ENCODE data around the gene ZNF592. TPM values are rescaled to one million over a fixed set of nuclear protein-coding genes. Genes with fewer than 3 reads are reported as not detected.

The ZNF592 gene
- total RNA-seq, 4 donors from 2014 or later, result 4.7 to 48.2 (median 11.7) TPM

DNA sequence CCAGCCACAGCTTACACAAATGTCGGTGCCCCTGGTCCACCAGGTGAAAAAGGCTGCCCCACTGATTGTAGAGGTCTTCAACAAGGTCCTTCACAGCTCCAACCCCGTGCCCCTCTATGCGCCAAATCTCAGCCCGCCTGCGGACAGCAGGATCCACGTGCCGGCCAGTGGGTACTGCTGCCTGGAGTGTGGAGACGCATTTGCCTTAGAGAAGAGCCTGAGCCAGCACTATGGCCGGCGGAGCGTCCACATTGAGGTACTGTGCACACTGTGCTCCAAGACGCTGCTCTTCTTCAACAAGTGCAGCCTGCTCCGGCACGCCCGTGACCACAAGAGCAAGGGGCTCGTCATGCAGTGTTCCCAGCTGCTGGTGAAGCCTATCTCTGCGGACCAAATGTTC is 35.9 kb downstream of the ZNF592 start:
- no peak overlapping the region for H3K4me3 ChIP-seq
- intact Hi-C loops (cut with DNase I; ENCODE audit: low total_unique reads), result no loop called here
- no peaks in the 10 kb centered on the region for H3K36me3 ChIP-seq
- no peak for DNase-seq
- H3K27ac ChIP-seq, result no peak overlapping the region
- H3K9me3 ChIP-seq, result no peaks in the 10 kb centered on the region
- H3K27me3 ChIP-seq, result no peaks in the 10 kb centered on the region
- H3K4me1 ChIP-seq, result peaks cover 3 to 10% of the 10 kb centered on the region in 2 donors
- no peak for TF ChIP-seq POLR2A (IDR thresholded peaks at IDR 0.05)
- TF ChIP-seq, protein P1, sequence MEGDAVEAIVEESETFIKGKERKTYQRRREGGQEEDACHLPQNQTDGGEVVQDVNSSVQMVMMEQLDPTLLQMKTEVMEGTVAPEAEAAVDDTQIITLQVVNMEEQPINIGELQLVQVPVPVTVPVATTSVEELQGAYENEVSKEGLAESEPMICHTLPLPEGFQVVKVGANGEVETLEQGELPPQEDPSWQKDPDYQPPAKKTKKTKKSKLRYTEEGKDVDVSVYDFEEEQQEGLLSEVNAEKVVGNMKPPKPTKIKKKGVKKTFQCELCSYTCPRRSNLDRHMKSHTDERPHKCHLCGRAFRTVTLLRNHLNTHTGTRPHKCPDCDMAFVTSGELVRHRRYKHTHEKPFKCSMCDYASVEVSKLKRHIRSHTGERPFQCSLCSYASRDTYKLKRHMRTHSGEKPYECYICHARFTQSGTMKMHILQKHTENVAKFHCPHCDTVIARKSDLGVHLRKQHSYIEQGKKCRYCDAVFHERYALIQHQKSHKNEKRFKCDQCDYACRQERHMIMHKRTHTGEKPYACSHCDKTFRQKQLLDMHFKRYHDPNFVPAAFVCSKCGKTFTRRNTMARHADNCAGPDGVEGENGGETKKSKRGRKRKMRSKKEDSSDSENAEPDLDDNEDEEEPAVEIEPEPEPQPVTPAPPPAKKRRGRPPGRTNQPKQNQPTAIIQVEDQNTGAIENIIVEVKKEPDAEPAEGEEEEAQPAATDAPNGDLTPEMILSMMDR (IDR thresholded peaks at IDR 0.05), result no peak

DNA sequence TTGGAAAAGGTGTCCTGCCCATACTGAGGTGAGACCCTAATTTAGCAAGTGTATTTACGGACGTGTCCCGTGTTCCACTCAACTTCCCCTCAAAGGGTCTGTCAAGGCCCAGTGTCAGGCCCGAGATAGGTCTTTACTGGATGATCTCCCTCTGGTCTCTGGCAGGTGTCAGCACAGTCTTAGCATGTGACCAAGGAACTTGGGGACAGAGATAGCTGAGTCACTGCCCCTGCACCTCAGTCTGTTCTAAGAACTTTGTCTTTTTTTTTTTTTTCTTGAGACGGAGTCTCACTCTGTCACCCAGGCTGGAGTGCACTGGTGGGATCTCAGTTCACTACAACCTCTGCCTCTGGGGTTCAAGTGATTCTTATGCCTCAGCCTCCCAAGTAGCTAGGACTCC is 36.7 kb downstream of the ZNF592 start:
- intact Hi-C loops (cut with DNase I; ENCODE audit: low total_unique reads), result no loop called here
- H3K9me3 ChIP-seq, result no peaks in the 10 kb centered on the region
- no peaks in the 10 kb centered on the region for H3K36me3 ChIP-seq
- no peak overlapping the region for H3K27ac ChIP-seq
- DNase-seq, result no peak
- no peak for TF ChIP-seq POLR2A (IDR thresholded peaks at IDR 0.05)
- TF ChIP-seq, protein P1 (IDR thresholded peaks at IDR 0.05), result no peak
- H3K4me1 ChIP-seq, result peaks cover 3 to 10% of the 10 kb centered on the region in 2 donors
- H3K27me3 ChIP-seq, result no peaks in the 10 kb centered on the region
- H3K4me3 ChIP-seq, result no peak overlapping the region

DNA sequence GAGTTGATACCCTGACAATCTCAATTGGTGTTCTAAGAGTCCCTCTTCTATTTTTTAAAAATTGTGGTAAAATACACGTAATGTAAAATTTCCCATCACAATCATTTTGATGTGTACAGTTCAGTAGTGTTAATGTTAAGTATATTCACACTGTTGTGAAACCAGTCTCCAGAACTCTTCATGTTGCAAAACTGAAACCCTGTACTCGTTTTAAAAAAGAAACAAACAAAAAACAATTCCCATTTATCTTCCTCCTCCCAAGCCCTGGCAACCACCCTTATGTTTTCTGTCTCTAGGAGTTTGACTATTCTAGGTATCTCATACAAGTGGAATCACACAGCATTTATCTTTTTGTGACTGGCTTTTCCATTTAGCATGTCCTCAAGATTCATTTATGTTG is 40.1 kb downstream of the ZNF592 start:
- TF ChIP-seq, protein P1 (IDR thresholded peaks at IDR 0.05), result no peak
- no peak for TF ChIP-seq POLR2A (IDR thresholded peaks at IDR 0.05)
- Histone ChIP-seq H3K36me3 (no peaks in the 10 kb centered on the region), H3K27ac (no peak overlapping the region), H3K27me3 (no peaks in the 10 kb centered on the region), H3K4me1 (peaks cover 3 to 10% of the 10 kb centered on the region in 2 donors), H3K4me3 (no peak overlapping the region), H3K9me3 (no peaks in the 10 kb centered on the region)
- intact Hi-C loops (cut with DNase I; ENCODE audit: low total_unique reads), result no loop called here
- no peak for DNase-seq

DNA sequence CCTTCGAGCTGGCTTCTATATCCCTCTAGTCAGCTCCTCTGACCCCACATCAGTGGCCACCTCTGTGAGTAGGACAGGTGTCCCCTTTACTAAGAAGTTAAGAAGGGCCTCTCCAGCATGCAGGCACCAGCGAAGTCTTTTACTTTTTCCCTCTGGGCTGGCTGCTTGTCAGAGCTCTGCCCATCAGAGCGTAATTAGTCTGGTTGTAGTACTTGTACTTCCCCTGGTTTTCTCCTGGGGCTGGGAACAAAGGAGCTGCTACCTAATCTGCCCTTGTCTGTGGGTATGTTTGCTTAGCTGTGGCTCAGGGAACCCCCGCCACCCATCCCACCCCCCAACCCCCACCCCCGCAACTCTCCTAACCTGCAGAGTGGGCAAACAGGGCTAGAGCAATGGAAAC is 41.4 kb downstream of the ZNF592 start:
- H3K4me3 ChIP-seq, result no peak overlapping the region
- no peaks in the 10 kb centered on the region for H3K27me3 ChIP-seq
- no peaks in the 10 kb centered on the region for H3K36me3 ChIP-seq
- H3K4me1 ChIP-seq, result peaks cover 3 to 10% of the 10 kb centered on the region in 2 donors
- no peak overlapping the region for H3K27ac ChIP-seq
- intact Hi-C loops (cut with DNase I; ENCODE audit: low total_unique reads), result no loop called here
- H3K9me3 ChIP-seq, result no peaks in the 10 kb centered on the region
- TF ChIP-seq, protein P1 (IDR thresholded peaks at IDR 0.05), result no peak
- TF ChIP-seq POLR2A (IDR thresholded peaks at IDR 0.05), result no peak
- no peak for DNase-seq

DNA sequence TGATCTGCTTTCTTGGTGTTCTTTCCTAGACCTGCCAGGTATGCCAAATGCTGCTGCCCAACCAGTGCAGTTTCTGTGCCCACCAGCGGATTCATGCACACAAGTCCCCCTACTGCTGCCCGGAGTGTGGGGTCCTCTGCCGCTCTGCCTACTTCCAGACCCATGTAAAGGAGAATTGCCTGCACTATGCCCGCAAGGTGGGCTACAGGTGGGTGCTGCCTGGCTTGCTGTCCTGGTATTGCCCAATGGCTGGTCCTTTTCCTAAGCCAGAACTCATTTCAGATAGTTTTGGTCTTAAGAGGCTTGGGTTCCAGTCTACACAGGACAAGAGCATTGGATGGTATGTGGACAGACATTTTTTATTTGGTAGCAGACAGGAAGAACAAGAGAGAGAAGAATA is 42.3 kb downstream of the ZNF592 start:
- Histone ChIP-seq H3K27me3 (no peaks in the 10 kb centered on the region), H3K9me3 (no peaks in the 10 kb centered on the region), H3K27ac (no peak overlapping the region), H3K36me3 (no peaks in the 10 kb centered on the region), H3K4me1 (peaks cover 3 to 10% of the 10 kb centered on the region in 2 donors), H3K4me3 (no peak overlapping the region)
- intact Hi-C loops (cut with DNase I; ENCODE audit: low total_unique reads), result no loop called here
- TF ChIP-seq, protein P1 (IDR thresholded peaks at IDR 0.05), result no peak
- no peak for TF ChIP-seq POLR2A (IDR thresholded peaks at IDR 0.05)
- DNase-seq, result no peak
